Ovary (tissue), 3 donors: ENCODE results near the gene ARHGEF17.

Source experiments
- EP300 ChIP-seq: sonication (generic); formaldehyde crosslinking; IDR thresholded peaks from one replicate; pipeline ENCODE4 v1.6.1; 2017; ENCODE audit warnings: antibody characterized with exemption
- TF ChIP-seq, protein P1 (sequence below), 3 donors: fragments of 450-650 bp in 2 of 3; fragments of 200-600 bp in 1 of 3; IDR thresholded peaks; one replicate each; pipeline versions ENCODE4 v1.5.1 to v1.8.0; 2016 to 2022; ENCODE audit warnings: antibody characterized with exemption in 3 of 3, mild to moderate bottlenecking in 1 of 3
- donor health status: DM: no; HTN: no; CAD: no.

- no peak for TF ChIP-seq EP300
- TF ChIP-seq, protein P1, sequence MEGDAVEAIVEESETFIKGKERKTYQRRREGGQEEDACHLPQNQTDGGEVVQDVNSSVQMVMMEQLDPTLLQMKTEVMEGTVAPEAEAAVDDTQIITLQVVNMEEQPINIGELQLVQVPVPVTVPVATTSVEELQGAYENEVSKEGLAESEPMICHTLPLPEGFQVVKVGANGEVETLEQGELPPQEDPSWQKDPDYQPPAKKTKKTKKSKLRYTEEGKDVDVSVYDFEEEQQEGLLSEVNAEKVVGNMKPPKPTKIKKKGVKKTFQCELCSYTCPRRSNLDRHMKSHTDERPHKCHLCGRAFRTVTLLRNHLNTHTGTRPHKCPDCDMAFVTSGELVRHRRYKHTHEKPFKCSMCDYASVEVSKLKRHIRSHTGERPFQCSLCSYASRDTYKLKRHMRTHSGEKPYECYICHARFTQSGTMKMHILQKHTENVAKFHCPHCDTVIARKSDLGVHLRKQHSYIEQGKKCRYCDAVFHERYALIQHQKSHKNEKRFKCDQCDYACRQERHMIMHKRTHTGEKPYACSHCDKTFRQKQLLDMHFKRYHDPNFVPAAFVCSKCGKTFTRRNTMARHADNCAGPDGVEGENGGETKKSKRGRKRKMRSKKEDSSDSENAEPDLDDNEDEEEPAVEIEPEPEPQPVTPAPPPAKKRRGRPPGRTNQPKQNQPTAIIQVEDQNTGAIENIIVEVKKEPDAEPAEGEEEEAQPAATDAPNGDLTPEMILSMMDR (IDR thresholded peaks at IDR 0.05): no peak
Observed at GRCh38 chr11:73399159-73399590, 91.1 kb downstream of the ARHGEF17 start.
